ENCODE measurements around the gene CRAT.

CRAT gene

GRCh38 chr9:129080601-129081387 is 29.8 kb downstream of the CRAT start, which contains the start of gene DOLPP1:
Gene DOLPP1 (plus strand): TSS chr9:129081111. CDS start chr9:129081132, 21 bp downstream.
- DNase-seq = peak; percentile 100

GRCh38 chr9:129080298-129080600 is 30.3 kb downstream of the CRAT start:
- no peak for DNase-seq

GRCh38 chr9:129079829-129080228 is 30.8 kb downstream of the CRAT start:
- DNase-seq = no peak

GRCh38 chr9:129078691-129079503 is 31.7 kb downstream of the CRAT start:
- DNase-seq = no peak

GRCh38 chr9:129077236-129077635 is 33.4 kb downstream of the CRAT start:
- DNase-seq = no peak

GRCh38 chr9:129076640-129077037 is 34.0 kb downstream of the CRAT start:
- no peak for DNase-seq

- DNase-seq = no peak
These were observed 34.5 kb downstream of the CRAT start for GRCh38 chr9:129075996-129076639.

- DNase-seq = no peak
These were observed 36.5 kb downstream of the CRAT start for GRCh38 chr9:129074106-129074505.

- no peak for DNase-seq
These were observed 37.2 kb downstream of the CRAT start for GRCh38 chr9:129073404-129073803.

GRCh38 chr9:129072171-129072570 is 38.4 kb downstream of the CRAT start:
- DNase-seq = no peak

GRCh38 chr9:129071526-129072126 is 39.0 kb downstream of the CRAT start:
- DNase-seq = no peak

GRCh38 chr9:129070696-129071525 is 39.7 kb downstream of the CRAT start:
- DNase-seq = no peak

- no peak for DNase-seq
These were observed 40.5 kb downstream of the CRAT start for GRCh38 chr9:129069862-129070641.

- DNase-seq = peak; percentile 94
These were observed 41.4 kb downstream of the CRAT start for GRCh38 chr9:129068990-129069861.

GRCh38 chr9:129068110-129068509 is 42.5 kb downstream of the CRAT start:
- no peak for DNase-seq

GRCh38 chr9:129064499-129064908 is 46.1 kb downstream of the CRAT start:
- no peak for DNase-seq

GRCh38 chr9:129063061-129063460 is 47.5 kb downstream of the CRAT start:
- no peak for DNase-seq

- no peak for DNase-seq
These were observed 49.6 kb downstream of the CRAT start for GRCh38 chr9:129060991-129061390.

GRCh38 chr9:129059796-129060785 is 50.5 kb downstream of the CRAT start:
- no peak for DNase-seq
